ENCODE measurements around the gene KAT8. TPM values are rescaled to one million over a fixed set of nuclear protein-coding genes. Genes with fewer than 3 reads are reported as not detected.

Gene KAT8
- total RNA-seq, 4 donors from 2014 or later: 41.5 to 89.4 (median 70.0) TPM

GRCh38 chr16:31107465-31107867 lies 10.0 kb upstream of the KAT8 start:
- H3K4me3 ChIP-seq: no peak overlapping the region
- peaks cover 0 to 19% (median 11%) of the 10 kb centered on the region in 4 donors for H3K4me1 ChIP-seq
- no peaks in the 10 kb centered on the region for H3K27me3 ChIP-seq
- no peak for DNase-seq
- peak overlapping the region in 1 of 4 donors; percentile 16 for H3K27ac ChIP-seq
- H3K9me3 ChIP-seq: no peaks in the 10 kb centered on the region
- H3K36me3 ChIP-seq: peaks cover 0 to 30% (median 0%) of the 10 kb centered on the region in 3 donors
- TF ChIP-seq POLR2A (IDR thresholded peaks at IDR 0.05) (no peak), CTCF (IDR thresholded peaks at IDR 0.05) (no peak)

GRCh38 chr16:31108035-31108793 lies 9.2 kb upstream of the KAT8 start, which contains the start of gene BCKDK:
Gene BCKDK, plus strand, starts transcription at chr16:31108386. Its CDS starts 838 bp downstream, at chr16:31109224.
- Histone ChIP-seq H3K4me3 (peak within 1 kb of the TSS; percentile 66 to 98 (median 84)), H3K27me3 (no peaks in the 10 kb centered on the region), H3K36me3 (peaks cover 0 to 37% (median 0%) of the 10 kb centered on the region in 3 donors), H3K27ac (peak within 1 kb of the TSS; percentile 77 to 84 (median 82)), H3K4me1 (peaks cover 0 to 23% (median 11%) of the 10 kb centered on the region in 4 donors), H3K9me3 (no peaks in the 10 kb centered on the region)
- peak; percentile 68 to 89 (median 82) for DNase-seq
- peak in 1 of 6 experiments; percentile 10 for TF ChIP-seq CTCF (IDR thresholded peaks at IDR 0.05)
- TF ChIP-seq POLR2A (IDR thresholded peaks at IDR 0.05): peak in 1 of 2 donors; percentile 50

- DNase-seq: no peak
- no peaks in the 10 kb centered on the region for H3K27me3 ChIP-seq
- no peak for TF ChIP-seq POLR2A (IDR thresholded peaks at IDR 0.05)
- TF ChIP-seq CTCF (IDR thresholded peaks at IDR 0.05): no peak
- H3K9me3 ChIP-seq: no peaks in the 10 kb centered on the region
- peaks cover 0 to 38% (median 0%) of the 10 kb centered on the region in 3 donors for H3K36me3 ChIP-seq
- peak overlapping the region; percentile 66 to 98 (median 84) for H3K4me3 ChIP-seq
- peak overlapping the region; percentile 77 to 84 (median 82) for H3K27ac ChIP-seq
- peaks cover 0 to 31% (median 11%) of the 10 kb centered on the region in 4 donors for H3K4me1 ChIP-seq
These were observed 8.5 kb upstream of the KAT8 start for GRCh38 chr16:31108794-31109558.

- Histone ChIP-seq H3K36me3 (peaks cover 0 to 38% (median 0%) of the 10 kb centered on the region in 3 donors), H3K4me1 (peaks cover 0 to 37% (median 11%) of the 10 kb centered on the region in 4 donors), H3K9me3 (no peaks in the 10 kb centered on the region), H3K27ac (no peak overlapping the region), H3K27me3 (no peaks in the 10 kb centered on the region), H3K4me3 (no peak overlapping the region)
- DNase-seq: no peak
- TF ChIP-seq CTCF (IDR thresholded peaks at IDR 0.05) (no peak), POLR2A (IDR thresholded peaks at IDR 0.05) (no peak)
These were observed 7.8 kb upstream of the KAT8 start for GRCh38 chr16:31109622-31110021.

- H3K27ac ChIP-seq: no peak overlapping the region
- DNase-seq: no peak
- no peaks in the 10 kb centered on the region for H3K27me3 ChIP-seq
- peaks cover 0 to 38% (median 0%) of the 10 kb centered on the region in 3 donors for H3K36me3 ChIP-seq
- no peaks in the 10 kb centered on the region for H3K9me3 ChIP-seq
- TF ChIP-seq CTCF (IDR thresholded peaks at IDR 0.05): no peak
- no peak for TF ChIP-seq POLR2A (IDR thresholded peaks at IDR 0.05)
- H3K4me3 ChIP-seq: no peak overlapping the region
- peaks cover 0 to 42% (median 11%) of the 10 kb centered on the region in 4 donors for H3K4me1 ChIP-seq
These were observed 7.1 kb upstream of the KAT8 start for GRCh38 chr16:31110106-31111034.
